Measurements from ENCODE around the gene PHF14. TPM values are rescaled to one million over a fixed set of nuclear protein-coding genes. Genes with fewer than 3 reads are reported as not detected.
"Not testable (repeated sequence)": the region's sequence is repeated elsewhere in the genome, so short reads cannot be mapped to it uniquely, and the experiment has no call there.

The PHF14 gene, protein sequence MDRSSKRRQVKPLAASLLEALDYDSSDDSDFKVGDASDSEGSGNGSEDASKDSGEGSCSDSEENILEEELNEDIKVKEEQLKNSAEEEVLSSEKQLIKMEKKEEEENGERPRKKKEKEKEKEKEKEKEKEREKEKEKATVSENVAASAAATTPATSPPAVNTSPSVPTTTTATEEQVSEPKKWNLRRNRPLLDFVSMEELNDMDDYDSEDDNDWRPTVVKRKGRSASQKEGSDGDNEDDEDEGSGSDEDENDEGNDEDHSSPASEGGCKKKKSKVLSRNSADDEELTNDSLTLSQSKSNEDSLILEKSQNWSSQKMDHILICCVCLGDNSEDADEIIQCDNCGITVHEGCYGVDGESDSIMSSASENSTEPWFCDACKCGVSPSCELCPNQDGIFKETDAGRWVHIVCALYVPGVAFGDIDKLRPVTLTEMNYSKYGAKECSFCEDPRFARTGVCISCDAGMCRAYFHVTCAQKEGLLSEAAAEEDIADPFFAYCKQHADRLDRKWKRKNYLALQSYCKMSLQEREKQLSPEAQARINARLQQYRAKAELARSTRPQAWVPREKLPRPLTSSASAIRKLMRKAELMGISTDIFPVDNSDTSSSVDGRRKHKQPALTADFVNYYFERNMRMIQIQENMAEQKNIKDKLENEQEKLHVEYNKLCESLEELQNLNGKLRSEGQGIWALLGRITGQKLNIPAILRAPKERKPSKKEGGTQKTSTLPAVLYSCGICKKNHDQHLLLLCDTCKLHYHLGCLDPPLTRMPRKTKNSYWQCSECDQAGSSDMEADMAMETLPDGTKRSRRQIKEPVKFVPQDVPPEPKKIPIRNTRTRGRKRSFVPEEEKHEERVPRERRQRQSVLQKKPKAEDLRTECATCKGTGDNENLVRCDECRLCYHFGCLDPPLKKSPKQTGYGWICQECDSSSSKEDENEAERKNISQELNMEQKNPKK
- total RNA-seq (2022) (37.7 and 40.2 TPM in 2 replicates), Bru-seq, nascent RNA (percentile 88 among the genes with signal in this experiment), BruChase-seq, experiment 1, labeled RNA remaining after a 6-hour chase (percentile 71 among the genes with signal in this experiment), BruChase-seq, experiment 2, labeled RNA remaining after a 2-hour chase (percentile 75 among the genes with signal in this experiment)
- long read RNA-seq, partial matches to known transcripts, result 15 of 19 reads
- long read RNA-seq, other reads (novel, unspliced or antisense), result 1 of 19 reads

DNA sequence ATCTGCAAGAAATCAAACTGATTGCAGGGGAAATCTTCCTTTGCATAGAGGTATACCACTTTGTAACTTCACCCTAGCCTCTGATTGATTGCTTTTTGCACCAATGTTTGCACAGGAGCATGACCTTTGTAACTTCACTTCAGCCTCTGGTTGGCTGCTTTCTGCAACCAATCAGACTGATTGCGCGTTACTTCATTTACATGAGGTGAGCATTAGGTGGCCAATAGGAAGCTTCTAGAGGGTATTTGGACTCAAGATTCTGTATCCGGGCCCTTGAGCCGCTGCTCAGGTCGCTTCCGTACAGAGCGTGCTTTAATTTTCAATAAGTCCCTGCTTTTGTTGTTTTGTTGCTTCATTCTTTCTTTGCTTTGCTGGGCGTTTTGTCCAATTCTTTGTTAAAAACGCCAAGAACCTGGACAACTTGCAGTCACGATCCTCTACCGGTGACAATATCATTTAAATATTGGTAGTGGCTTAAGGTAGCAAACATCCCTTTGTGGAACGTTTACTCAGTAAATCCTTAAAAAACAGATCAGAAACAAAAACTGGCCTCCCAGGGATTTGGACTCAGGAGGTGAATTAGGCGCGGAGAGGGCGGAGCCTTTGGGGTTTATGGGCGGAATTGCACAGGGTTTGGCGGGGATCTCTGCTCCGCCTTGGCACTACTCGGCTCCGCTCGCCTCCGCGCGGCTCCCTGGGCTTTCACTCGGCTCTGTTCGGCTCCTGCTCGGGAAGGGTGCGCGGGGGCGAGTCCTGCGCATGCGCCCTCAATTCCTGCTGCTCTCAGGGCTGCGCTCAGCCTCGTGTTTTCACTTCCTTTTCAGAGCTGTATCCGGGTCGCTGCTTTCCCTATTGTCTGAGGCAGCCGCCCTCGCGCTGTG, at the start of gene PHF14:
PHF14 (plus strand) TSS at position 812 of the 881 bp plus-strand sequence. CDS start 452 bp downstream, outside the sequence.
- intact Hi-C loops (cut with micrococcal nuclease; ENCODE audit: unreplicated experiment), result loop anchor here (1.0 to 10.0 kb wide), 2 partner anchors 33 to 372 kb away; a partner anchor contains a TSS
- CTCF ChIA-PET, result interaction anchor here (0.6 to 1.0 kb wide), 7 partner anchors 8 to 1893 kb away, joined by 3 to 6 read pairs (median 3); no protein-coding TSS in a partner anchor
- H3K9me3 Mint-ChIP-seq (ENCODE audit: low read depth, unreplicated experiment), result no peaks in the 10 kb centered on the region
- peaks cover 40% of the 10 kb centered on the region for H3K36me3 Mint-ChIP-seq (ENCODE audit: insufficient read depth, unreplicated experiment)
- no TSS peak for BruUV-seq (replicated peaks)
- TF ChIP-seq, protein P1, sequence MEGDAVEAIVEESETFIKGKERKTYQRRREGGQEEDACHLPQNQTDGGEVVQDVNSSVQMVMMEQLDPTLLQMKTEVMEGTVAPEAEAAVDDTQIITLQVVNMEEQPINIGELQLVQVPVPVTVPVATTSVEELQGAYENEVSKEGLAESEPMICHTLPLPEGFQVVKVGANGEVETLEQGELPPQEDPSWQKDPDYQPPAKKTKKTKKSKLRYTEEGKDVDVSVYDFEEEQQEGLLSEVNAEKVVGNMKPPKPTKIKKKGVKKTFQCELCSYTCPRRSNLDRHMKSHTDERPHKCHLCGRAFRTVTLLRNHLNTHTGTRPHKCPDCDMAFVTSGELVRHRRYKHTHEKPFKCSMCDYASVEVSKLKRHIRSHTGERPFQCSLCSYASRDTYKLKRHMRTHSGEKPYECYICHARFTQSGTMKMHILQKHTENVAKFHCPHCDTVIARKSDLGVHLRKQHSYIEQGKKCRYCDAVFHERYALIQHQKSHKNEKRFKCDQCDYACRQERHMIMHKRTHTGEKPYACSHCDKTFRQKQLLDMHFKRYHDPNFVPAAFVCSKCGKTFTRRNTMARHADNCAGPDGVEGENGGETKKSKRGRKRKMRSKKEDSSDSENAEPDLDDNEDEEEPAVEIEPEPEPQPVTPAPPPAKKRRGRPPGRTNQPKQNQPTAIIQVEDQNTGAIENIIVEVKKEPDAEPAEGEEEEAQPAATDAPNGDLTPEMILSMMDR (IDR thresholded peaks at IDR 0.05; ENCODE audit: unreplicated experiment), result no peak
- peak within 1 kb of the TSS; percentile 75 for H3K27ac Mint-ChIP-seq (ENCODE audit: unreplicated experiment)
- H3K27me3 Mint-ChIP-seq (ENCODE audit: unreplicated experiment), result no peaks in the 10 kb centered on the region
- DNase-seq, result peak; percentile 97
- peak within 1 kb of the TSS; percentile 76 for H3K4me3 Mint-ChIP-seq (ENCODE audit: low read depth, unreplicated experiment)
- H3K4me1 Mint-ChIP-seq (ENCODE audit: low read depth, unreplicated experiment), result peaks cover 9% of the 10 kb centered on the region

DNA sequence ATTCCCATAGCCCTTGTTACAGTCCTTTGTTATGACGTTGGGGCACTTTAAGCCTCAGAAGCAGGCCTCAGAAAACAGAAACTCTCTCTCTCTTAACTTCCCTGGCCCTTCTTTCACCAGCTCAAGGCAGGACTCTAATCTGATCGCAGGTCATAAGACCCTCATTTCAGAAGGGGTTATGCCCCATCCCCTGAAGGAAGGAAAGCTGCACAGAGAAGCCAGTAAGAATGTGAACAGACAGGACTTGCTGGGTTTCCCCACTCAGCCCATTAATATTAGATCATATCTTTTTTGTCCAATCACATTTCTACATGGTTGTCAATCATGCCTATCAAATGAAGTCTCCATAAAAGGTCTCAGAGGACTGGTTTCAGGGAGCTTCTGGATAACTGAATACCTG, 49.3 kb upstream of the PHF14 start:
- Mint-ChIP-seq H3K4me1 (ENCODE audit: low read depth, unreplicated experiment) (no peaks in the 10 kb centered on the region), H3K27ac (ENCODE audit: unreplicated experiment) (no peak overlapping the region), H3K27me3 (ENCODE audit: unreplicated experiment) (no peaks in the 10 kb centered on the region), H3K36me3 (ENCODE audit: insufficient read depth, unreplicated experiment) (no peaks in the 10 kb centered on the region), H3K4me3 (ENCODE audit: low read depth, unreplicated experiment) (no peak overlapping the region), H3K9me3 (ENCODE audit: low read depth, unreplicated experiment) (no peaks in the 10 kb centered on the region)
- TF ChIP-seq, protein P1 (IDR thresholded peaks at IDR 0.05; ENCODE audit: unreplicated experiment), result no peak
- no TSS peak for BruUV-seq (replicated peaks)
- no peak for DNase-seq
- intact Hi-C loops (cut with micrococcal nuclease; ENCODE audit: unreplicated experiment), result no loop called here
- CTCF ChIA-PET, result no interaction called here

DNA sequence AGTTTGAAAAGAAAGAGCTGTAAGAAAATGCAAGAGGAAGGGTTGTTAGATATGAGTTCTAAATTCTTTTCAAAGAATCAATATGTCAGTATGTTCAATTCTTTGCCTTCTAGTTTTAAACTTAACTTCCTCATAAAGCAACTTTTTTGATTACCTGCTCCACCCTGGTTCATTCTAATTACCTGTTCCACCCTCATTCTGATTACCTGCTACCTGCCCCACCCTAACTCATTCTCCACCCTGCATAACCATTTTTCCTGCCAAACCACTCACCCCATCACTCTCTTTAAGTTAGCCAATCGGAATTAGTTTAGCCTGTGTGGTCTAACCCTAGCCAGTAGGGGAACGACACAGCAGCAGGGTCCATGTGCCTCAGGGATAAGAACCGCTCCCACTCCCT, 45.5 kb upstream of the PHF14 start:
- H3K9me3 Mint-ChIP-seq (ENCODE audit: low read depth, unreplicated experiment); DNase-seq; intact Hi-C loops (cut with micrococcal nuclease; ENCODE audit: unreplicated experiment); H3K4me1 Mint-ChIP-seq (ENCODE audit: low read depth, unreplicated experiment); BruUV-seq (replicated peaks); H3K36me3 Mint-ChIP-seq (ENCODE audit: insufficient read depth, unreplicated experiment); H3K27ac Mint-ChIP-seq (ENCODE audit: unreplicated experiment); CTCF ChIA-PET; H3K27me3 Mint-ChIP-seq (ENCODE audit: unreplicated experiment); H3K4me3 Mint-ChIP-seq (ENCODE audit: low read depth, unreplicated experiment): not testable (repeated sequence)

DNA sequence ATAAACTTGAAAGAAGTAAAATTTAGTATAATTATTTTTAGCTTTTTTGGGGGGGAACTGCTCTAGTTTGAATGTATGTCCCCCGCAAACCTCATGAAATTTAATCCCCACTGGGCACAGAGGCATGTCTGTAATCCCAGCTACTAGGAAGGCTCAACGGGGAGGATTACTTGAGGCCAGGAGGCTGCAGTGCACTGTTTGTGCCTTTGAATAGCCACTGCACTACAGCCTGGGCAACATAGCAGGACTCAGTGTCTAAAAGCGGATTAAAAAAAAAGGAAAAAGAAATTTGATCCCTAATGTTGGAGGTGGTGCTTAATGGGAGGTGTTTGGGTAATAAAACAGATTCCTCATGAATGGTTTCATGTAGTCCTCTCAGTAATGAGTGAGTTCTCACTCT, 43.1 kb upstream of the PHF14 start:
- Mint-ChIP-seq H3K4me3 (ENCODE audit: low read depth, unreplicated experiment) (no peak overlapping the region), H3K27me3 (ENCODE audit: unreplicated experiment) (no peaks in the 10 kb centered on the region), H3K4me1 (ENCODE audit: low read depth, unreplicated experiment) (no peaks in the 10 kb centered on the region), H3K9me3 (ENCODE audit: low read depth, unreplicated experiment) (no peaks in the 10 kb centered on the region), H3K36me3 (ENCODE audit: insufficient read depth, unreplicated experiment) (peaks cover 12% of the 10 kb centered on the region), H3K27ac (ENCODE audit: unreplicated experiment) (no peak overlapping the region)
- no TSS peak for BruUV-seq (replicated peaks)
- TF ChIP-seq, protein P1 (IDR thresholded peaks at IDR 0.05; ENCODE audit: unreplicated experiment), result no peak
- no peak for DNase-seq
- CTCF ChIA-PET, result no interaction called here
- intact Hi-C loops (cut with micrococcal nuclease; ENCODE audit: unreplicated experiment), result no loop called here

Measured in Calu3 (cell line).